Measurements from ENCODE around the gene ELOVL7. TPM values are rescaled to one million over a fixed set of nuclear protein-coding genes. Genes with fewer than 3 reads are reported as not detected.

Gene ELOVL7
- total RNA-seq, 4 donors from 2014 or later: 41.5 to 96.9 (median 69.8) TPM

GRCh38 chr5:60789551-60789950 is 54.5 kb downstream of the ELOVL7 start:
- 52 to 75% methylated on average over 3 of the region's 3 CpGs for WGBS, 2 donors
- no peak overlapping the region for H3K4me3 ChIP-seq (ENCODE audit: low read depth, poor library complexity, severe bottlenecking)
- intact Hi-C loops (cut with DNase I; ENCODE audit: low total_unique reads): no loop called here
- no peak for DNase-seq (ENCODE audit: low spot score in 2 of 2)
- TF ChIP-seq POLR2A (IDR thresholded peaks at IDR 0.05) (no peak), CTCF (IDR thresholded peaks at IDR 0.05) (no peak)

DNA sequence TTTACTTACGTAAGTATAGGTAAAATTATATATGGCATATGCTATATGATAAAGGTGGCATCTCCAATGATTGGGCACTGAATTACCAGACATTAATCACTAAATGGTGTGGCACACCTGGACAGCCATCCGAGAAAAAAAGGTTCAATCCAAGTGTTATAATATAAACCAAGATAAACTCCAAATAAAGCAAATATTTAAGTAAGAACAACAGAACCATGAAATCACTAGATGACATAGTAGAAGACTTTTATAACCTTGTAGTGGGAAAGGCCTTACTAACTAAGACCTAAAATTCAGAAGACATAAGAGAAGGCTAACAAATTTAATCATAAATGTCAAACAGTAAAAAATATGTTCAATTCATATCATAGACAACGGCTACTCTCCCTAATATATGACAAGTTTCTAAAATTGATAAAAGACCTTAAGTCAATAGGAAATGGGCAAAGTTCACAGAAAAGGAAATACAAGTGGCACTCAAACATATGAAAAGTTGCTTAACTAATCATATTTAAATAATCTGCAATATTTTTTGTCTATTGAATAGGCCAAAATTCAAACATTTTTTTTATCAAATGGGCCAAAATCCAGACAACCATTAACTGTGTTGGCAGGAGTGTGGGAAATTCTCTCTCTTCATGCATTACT is 55.1 kb downstream of the ELOVL7 start:
- H3K4me3 ChIP-seq (ENCODE audit: low read depth, poor library complexity, severe bottlenecking): no peak overlapping the region
- DNase-seq (ENCODE audit: low spot score in 2 of 2): no peak
- no peak for TF ChIP-seq POLR2A (IDR thresholded peaks at IDR 0.05)
- intact Hi-C loops (cut with DNase I; ENCODE audit: low total_unique reads): no loop called here
- WGBS, 2 donors: 86 to 95% methylated on average over 3 of the region's 3 CpGs

DNA sequence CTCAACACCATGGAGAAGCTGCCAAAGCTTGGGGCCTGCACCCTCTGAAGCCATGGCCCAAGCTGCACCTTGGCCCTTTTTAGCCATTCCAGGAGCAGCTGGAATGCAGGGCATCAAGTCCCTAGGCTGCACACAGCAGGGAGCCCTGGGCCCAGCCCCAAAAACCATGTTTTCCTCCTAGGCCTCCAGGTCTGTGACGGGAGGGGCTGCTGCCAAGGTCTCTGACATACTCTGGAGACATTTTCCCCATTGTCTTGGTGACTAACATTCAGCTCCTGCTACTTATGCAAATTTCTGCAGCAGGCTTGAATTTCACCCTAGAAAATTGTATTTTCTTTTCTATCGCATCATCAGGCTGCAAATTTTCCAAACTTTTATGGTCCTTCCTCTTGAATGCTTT is 64.6 kb downstream of the ELOVL7 start:
- WGBS, 2 donors: 87 to 88% methylated on average over 2 of the region's 2 CpGs
- intact Hi-C loops (cut with DNase I; ENCODE audit: low total_unique reads): no loop called here
- DNase-seq (ENCODE audit: low spot score in 2 of 2): no peak
- no peak overlapping the region for H3K4me3 ChIP-seq (ENCODE audit: low read depth, poor library complexity, severe bottlenecking)
- TF ChIP-seq CTCF (IDR thresholded peaks at IDR 0.05) (no peak), POLR2A (IDR thresholded peaks at IDR 0.05) (no peak)

- no peak overlapping the region for H3K4me3 ChIP-seq (ENCODE audit: low read depth, poor library complexity, severe bottlenecking)
- 78 to 83% methylated on average over 1 of the region's 1 CpG for WGBS, 2 donors
- TF ChIP-seq CTCF (IDR thresholded peaks at IDR 0.05) (no peak), POLR2A (IDR thresholded peaks at IDR 0.05) (no peak)
- DNase-seq (ENCODE audit: low spot score in 2 of 2): no peak
- intact Hi-C loops (cut with DNase I; ENCODE audit: low total_unique reads): no loop called here
These were observed 67.7 kb downstream of the ELOVL7 start for GRCh38 chr5:60776343-60776742.

GRCh38 chr5:60765019-60765709 is 78.9 kb downstream of the ELOVL7 start:
- TF ChIP-seq POLR2A (IDR thresholded peaks at IDR 0.05): no peak
- no peak for TF ChIP-seq CTCF (IDR thresholded peaks at IDR 0.05)
- no peak overlapping the region for H3K4me3 ChIP-seq (ENCODE audit: low read depth, poor library complexity, severe bottlenecking)
- no peak for DNase-seq (ENCODE audit: low spot score in 2 of 2)
- WGBS, 2 donors: 67 to 75% methylated on average over 6 of the region's 6 CpGs
- intact Hi-C loops (cut with DNase I; ENCODE audit: low total_unique reads): no loop called here

- TF ChIP-seq POLR2A (IDR thresholded peaks at IDR 0.05): no peak
- TF ChIP-seq CTCF (IDR thresholded peaks at IDR 0.05): no peak
- intact Hi-C loops (cut with DNase I; ENCODE audit: low total_unique reads): no loop called here
- WGBS, 2 donors: 71 to 75% methylated on average over 3 of the region's 3 CpGs
These were observed 81.0 kb downstream of the ELOVL7 start for GRCh38 chr5:60763061-60763460.

More at GRCh38 chr5:60763061-60763460, 81.0 kb downstream of the ELOVL7 start:
- no peak overlapping the region for H3K4me3 ChIP-seq (ENCODE audit: low read depth, poor library complexity, severe bottlenecking)
- DNase-seq (ENCODE audit: low spot score in 2 of 2): no peak
